Choroid plexus epithelial cell (primary cell): ENCODE measurements around the gene PPP2R2D.

Experiments used
- DNase-seq: peaks from one replicate; pipeline ENCODE4 v3.0.0-alpha.2; 2010; ENCODE audit warnings: low read depth
- H3K4me3 ChIP-seq: 2 replicates; pipeline ENCODE4 v1.5.1; 2011; ENCODE audit warnings: low read depth, mild to moderate bottlenecking, control low read depth, low read length, moderate library complexity
- CTCF ChIP-seq: conservative IDR thresholded peaks from 2 replicates; pipeline ENCODE4 v1.5.1; 2011; ENCODE audit warnings: low read depth, mild to moderate bottlenecking, control low read depth, inconsistent platforms, low read length, moderate library complexity

The PPP2R2D gene

GRCh38 chr10:131930150-131930549, 29.3 kb downstream of the PPP2R2D start:
- DNase-seq = no peak
- no peak for TF ChIP-seq CTCF
- no peak overlapping the region for H3K4me3 ChIP-seq

DNA sequence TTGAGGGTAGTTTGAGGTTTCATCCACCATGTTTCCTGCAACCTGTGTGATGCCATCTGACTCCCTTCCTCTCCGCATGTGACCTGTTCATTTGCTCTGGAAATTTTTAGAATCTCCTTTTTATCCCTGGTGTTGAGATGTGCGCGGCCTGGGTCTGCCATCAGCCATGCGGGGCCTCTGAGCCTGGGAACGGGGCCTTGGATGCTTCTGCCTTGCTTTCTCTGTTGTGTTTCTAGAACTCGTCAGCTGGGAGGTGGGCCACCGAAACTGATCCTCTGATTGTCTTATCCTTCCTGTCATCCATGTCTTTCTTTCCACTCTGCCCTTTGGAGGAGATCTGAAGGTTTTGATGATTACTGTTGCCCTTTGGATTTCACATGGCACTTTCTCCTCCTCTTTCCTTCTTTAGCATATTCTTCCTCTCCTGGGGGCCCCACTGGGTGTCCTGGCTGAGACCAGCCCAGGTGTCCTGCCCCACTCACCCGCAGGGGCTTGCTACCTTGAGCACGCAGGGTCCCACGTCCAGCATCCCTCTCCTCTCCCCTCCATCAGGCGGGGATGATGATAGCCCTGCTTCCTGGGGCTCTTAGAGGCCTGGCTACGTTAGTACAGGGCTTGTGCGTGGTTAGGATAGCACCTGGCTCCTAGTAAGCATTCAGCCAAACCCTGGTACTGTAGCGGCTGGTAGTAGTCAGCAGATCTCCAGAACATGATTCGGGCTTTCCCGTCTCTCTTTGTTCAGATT, 29.9 kb downstream of the PPP2R2D start:
- no peak overlapping the region for H3K4me3 ChIP-seq
- no peak for TF ChIP-seq CTCF
- DNase-seq = no peak

DNA sequence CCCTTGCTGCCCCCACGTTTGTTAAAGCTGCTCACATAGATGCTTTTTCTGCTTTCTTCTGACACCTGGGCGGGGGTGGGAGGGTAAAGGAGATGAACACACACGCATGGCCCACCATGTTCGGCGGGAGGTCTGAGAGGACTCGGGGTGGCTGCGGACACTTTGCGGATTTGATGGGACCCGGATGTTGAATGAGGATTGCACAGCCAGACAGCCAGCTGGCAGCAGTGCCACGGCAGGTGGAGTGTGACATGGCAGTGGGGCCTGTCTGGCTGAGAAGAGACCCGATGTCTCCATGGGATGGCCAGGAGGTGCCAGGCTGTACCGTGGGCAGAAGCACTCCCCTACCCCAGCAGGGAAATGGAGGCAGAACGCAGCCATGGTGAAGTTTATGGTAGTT, 31.2 kb downstream of the PPP2R2D start:
- no peak for DNase-seq
- TF ChIP-seq CTCF = no peak
- H3K4me3 ChIP-seq = no peak overlapping the region

DNA sequence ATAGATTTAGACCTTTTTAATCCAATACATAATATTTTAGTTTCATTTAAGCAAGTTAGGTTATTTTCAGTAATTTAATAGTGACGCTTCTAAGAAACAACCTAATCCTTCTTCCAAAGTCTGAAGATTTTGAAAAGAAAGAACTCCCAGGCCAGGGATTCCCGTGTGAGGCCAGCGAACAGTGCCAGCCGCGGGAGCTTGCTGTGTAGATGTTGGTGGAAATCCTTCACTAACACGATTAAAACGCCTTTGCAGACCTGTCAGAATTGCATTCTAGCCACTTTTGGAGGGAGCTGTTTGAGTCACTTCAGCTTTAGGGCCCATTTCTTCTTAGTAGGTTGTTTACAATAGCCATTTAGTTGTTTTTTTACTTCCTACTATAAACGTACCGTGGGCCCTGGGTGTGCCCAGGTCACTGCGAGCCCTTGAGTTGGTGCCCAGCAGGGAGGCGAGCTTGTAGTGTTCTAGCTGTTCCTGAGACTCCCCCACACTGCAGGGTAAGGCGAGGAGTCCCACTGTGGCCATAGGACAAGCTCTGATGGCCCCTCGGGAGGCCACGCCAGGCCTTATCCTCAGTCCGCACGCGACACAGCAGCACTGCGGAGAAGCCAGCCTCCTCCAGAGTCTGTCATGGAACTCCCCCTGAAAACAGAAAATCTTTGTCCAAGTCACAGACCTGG, 32.3 kb downstream of the PPP2R2D start:
- no peak for DNase-seq
- TF ChIP-seq CTCF = no peak
- H3K4me3 ChIP-seq = no peak overlapping the region

- TF ChIP-seq CTCF = no peak
- DNase-seq = no peak
- no peak overlapping the region for H3K4me3 ChIP-seq
Observed at GRCh38 chr10:131933696-131934086, 32.9 kb downstream of the PPP2R2D start.

GRCh38 chr10:131934769-131935168, 34.0 kb downstream of the PPP2R2D start:
- no peak for DNase-seq
- no peak for TF ChIP-seq CTCF
- H3K4me3 ChIP-seq = no peak overlapping the region

DNA sequence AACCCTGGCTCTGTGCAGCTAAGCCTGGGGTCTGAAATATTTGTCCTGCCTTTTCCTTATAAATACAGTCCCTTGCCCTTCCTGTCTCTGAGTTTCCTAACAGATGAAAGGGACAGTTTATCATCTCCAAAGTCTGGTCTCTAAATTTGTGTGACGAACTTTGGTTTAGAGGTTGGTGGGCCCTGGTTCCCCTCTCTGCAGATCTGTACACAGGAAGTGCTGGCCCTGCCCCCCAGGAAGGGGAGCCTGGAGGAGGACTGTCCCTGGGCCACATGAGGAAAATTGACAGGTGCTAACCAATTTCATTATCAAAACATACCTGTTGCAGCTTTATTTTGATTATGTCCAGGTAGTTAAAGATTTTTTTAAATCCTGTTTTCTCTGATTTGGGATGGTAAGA, 34.5 kb downstream of the PPP2R2D start:
- TF ChIP-seq CTCF = no peak
- no peak overlapping the region for H3K4me3 ChIP-seq
- DNase-seq = no peak
